A673 (cell line): ENCODE data around the gene SLC22A4. TPM values are rescaled to one million over a fixed set of nuclear protein-coding genes. Genes with fewer than 3 reads are reported as not detected.

Experiments used
- BruUV-seq: library from RNA; stranded (reverse); fragments of 400-500 nt; replicated peaks from 2 replicates; lab custom pipeline; 2021; lab: Mats Ljungman, UMichigan
- CTCF ChIA-PET: fragments of 300-600 bp; sonication (Branson Sonifier 250); formaldehyde crosslinking; loops from one replicate; lab custom pipeline; 2022; ENCODE audit warnings: antibody characterized with exemption; lab: Charles Lee
- POLR2A ChIA-PET: fragments of 300-600 bp; sonication (Branson Sonifier 250); formaldehyde crosslinking; loops from one replicate; lab custom pipeline; 2022; ENCODE audit warnings: antibody characterized with exemption; ENCODE audit not compliant: low non-redundant PET; lab: Charles Lee
- DNase-seq: peaks from one replicate; pipeline ENCODE4 v3.0.0-alpha.2; 2015; ENCODE audit warnings: low spot score
- H3K27ac ChIP-seq: fragments of 200-600 bp; sonication (generic); 2 replicates; pipeline ENCODE4 v1.5.1; 2016; ENCODE audit warnings: mixed run types, low read depth, mild to moderate bottlenecking, mixed read lengths, antibody characterized with exemption, low read length; ENCODE audit not compliant: poor library complexity, severe bottlenecking
- H3K27me3 ChIP-seq: fragments of 200-600 bp; sonication (generic); replicated peaks from 2 replicates; pipeline ENCODE4 v1.6.1; 2017; ENCODE audit warnings: mixed run types, low read depth, mild to moderate bottlenecking, mixed read lengths, antibody characterized with exemption, low read length; ENCODE audit not compliant: insufficient read depth, poor library complexity
- H3K36me3 ChIP-seq: fragments of 200-600 bp; sonication (generic); 2 replicates; pipeline ENCODE4 v1.6.1; 2016; ENCODE audit warnings: mixed run types, mild to moderate bottlenecking, mixed read lengths, antibody characterized with exemption, low read length; ENCODE audit not compliant: insufficient read depth, poor library complexity, severe bottlenecking
- H3K4me1 ChIP-seq: fragments of 200-600 bp; sonication (generic); 2 replicates; pipeline ENCODE4 v1.6.1; 2017; ENCODE audit warnings: mixed run types, mild to moderate bottlenecking, mixed read lengths, antibody characterized with exemption, low read length; ENCODE audit not compliant: insufficient read depth, poor library complexity, severe bottlenecking
- H3K4me3 ChIP-seq: fragments of 200-600 bp; sonication (generic); 2 replicates; pipeline ENCODE4 v1.5.1; 2016; ENCODE audit warnings: low read depth, mixed run types, mild to moderate bottlenecking, mixed read lengths, low read length; ENCODE audit not compliant: poor library complexity, severe bottlenecking
- H3K9me3 ChIP-seq: fragments of 200-600 bp; sonication (generic); 2 replicates; pipeline ENCODE4 v1.6.1; 2016; ENCODE audit warnings: mixed run types, low read depth, mild to moderate bottlenecking, mixed read lengths, antibody characterized with exemption, low read length; ENCODE audit not compliant: poor library complexity, severe bottlenecking
- EZH2 ChIP-seq: fragments of 200-600 bp; sonication (generic); IDR thresholded peaks from 2 replicates; pipeline ENCODE4 v1.6.1; 2017; ENCODE audit warnings: borderline replicate concordance, low read depth, mild to moderate bottlenecking, mixed read lengths, antibody characterized with exemption, low read length; ENCODE audit not compliant: poor library complexity, severe bottlenecking
- intact Hi-C: fragments of 100-400 bp; cut with micrococcal nuclease; formaldehyde crosslinking; loops from one replicate; pipeline ENCODE4 v1.10.0; 2022; ENCODE audit not compliant: unreplicated experiment
- total RNA-seq: library from RNA; stranded (reverse); gene quantifications from 2 replicates; pipeline ENCODE4 v1.2.3, GENCODE V29; 2021
- TF ChIP-seq, protein P1 (sequence below): fragments of 300-800, 200-600 bp; sonication (generic); conservative IDR thresholded peaks from 2 replicates; pipeline ENCODE4 v1.5.1; 2017; ENCODE audit warnings: low read depth, mild to moderate bottlenecking, antibody characterized with exemption, low read length, moderate library complexity, mixed read lengths

The SLC22A4 gene
- total RNA-seq, 1 experiment from 2014 or later: 0.99 TPM

DNA sequence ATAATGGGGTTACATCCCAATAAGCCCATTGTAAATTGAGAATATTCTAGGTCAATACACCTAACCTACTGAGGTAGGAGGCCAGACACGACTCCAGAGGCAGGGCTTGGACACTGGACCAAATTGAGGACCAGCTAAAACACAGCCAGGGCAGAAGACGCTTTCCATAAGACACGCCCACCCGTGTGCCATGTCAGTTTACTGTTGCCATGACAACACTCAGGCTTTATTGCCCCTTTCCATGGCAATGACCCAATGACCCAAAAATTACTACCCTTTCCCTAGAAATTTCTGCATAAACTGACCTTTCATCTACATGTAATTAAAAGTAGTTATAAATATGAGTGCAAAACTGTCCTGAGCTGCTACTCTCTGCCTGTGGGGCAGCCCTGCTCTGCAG, 31.5 kb downstream of the SLC22A4 start:
- no peak for TF ChIP-seq EZH2
- TF ChIP-seq, protein P1, sequence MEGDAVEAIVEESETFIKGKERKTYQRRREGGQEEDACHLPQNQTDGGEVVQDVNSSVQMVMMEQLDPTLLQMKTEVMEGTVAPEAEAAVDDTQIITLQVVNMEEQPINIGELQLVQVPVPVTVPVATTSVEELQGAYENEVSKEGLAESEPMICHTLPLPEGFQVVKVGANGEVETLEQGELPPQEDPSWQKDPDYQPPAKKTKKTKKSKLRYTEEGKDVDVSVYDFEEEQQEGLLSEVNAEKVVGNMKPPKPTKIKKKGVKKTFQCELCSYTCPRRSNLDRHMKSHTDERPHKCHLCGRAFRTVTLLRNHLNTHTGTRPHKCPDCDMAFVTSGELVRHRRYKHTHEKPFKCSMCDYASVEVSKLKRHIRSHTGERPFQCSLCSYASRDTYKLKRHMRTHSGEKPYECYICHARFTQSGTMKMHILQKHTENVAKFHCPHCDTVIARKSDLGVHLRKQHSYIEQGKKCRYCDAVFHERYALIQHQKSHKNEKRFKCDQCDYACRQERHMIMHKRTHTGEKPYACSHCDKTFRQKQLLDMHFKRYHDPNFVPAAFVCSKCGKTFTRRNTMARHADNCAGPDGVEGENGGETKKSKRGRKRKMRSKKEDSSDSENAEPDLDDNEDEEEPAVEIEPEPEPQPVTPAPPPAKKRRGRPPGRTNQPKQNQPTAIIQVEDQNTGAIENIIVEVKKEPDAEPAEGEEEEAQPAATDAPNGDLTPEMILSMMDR: no peak
- no peak overlapping the region for H3K4me3 ChIP-seq
- no peaks in the 10 kb centered on the region for H3K27me3 ChIP-seq
- DNase-seq: no peak
- H3K4me1 ChIP-seq: no peaks in the 10 kb centered on the region
- BruUV-seq: no TSS peak
- intact Hi-C loops: no loop called here
- POLR2A ChIA-PET: no interaction called here
- H3K27ac ChIP-seq: no peak overlapping the region
- no peaks in the 10 kb centered on the region for H3K9me3 ChIP-seq
- CTCF ChIA-PET: no interaction called here
- no peaks in the 10 kb centered on the region for H3K36me3 ChIP-seq

GRCh38 chr5:132327252-132327955, 33.2 kb downstream of the SLC22A4 start:
- BruUV-seq: no TSS peak
- ChIA-PET CTCF (no interaction called here), POLR2A (no interaction called here)
- intact Hi-C loops: no loop called here
- TF ChIP-seq EZH2: no peak
- TF ChIP-seq, protein P1: no peak
- no peaks in the 10 kb centered on the region for H3K27me3 ChIP-seq
- H3K9me3 ChIP-seq: no peaks in the 10 kb centered on the region
- no peaks in the 10 kb centered on the region for H3K36me3 ChIP-seq
- peak; percentile 11 for DNase-seq
- H3K4me3 ChIP-seq: no peak overlapping the region
- H3K4me1 ChIP-seq: no peaks in the 10 kb centered on the region
- no peak overlapping the region for H3K27ac ChIP-seq

- Histone ChIP-seq H3K4me1 (no peaks in the 10 kb centered on the region), H3K4me3 (no peak overlapping the region), H3K9me3 (no peaks in the 10 kb centered on the region), H3K27me3 (no peaks in the 10 kb centered on the region), H3K36me3 (no peaks in the 10 kb centered on the region), H3K27ac (no peak overlapping the region)
- BruUV-seq: no TSS peak
- intact Hi-C loops: no loop called here
- ChIA-PET POLR2A (no interaction called here), CTCF (no interaction called here)
- DNase-seq: no peak
- TF ChIP-seq EZH2: no peak
- TF ChIP-seq, protein P1: no peak
Observed at GRCh38 chr5:132334812-132335211, 40.6 kb downstream of the SLC22A4 start.
